NB4 (cell line): ENCODE measurements around the gene SMAD2.

Source experiments
- POLR2A ChIP-seq: IDR thresholded peaks from 2 replicates; pipeline ENCODE4 v1.6.1; 2011; ENCODE audit warnings: mild to moderate bottlenecking; ENCODE audit not compliant: insufficient read length; ENCODE audit errors: extremely low read depth
- TF ChIP-seq, protein P1 (sequence below): IDR thresholded peaks from one replicate; pipeline ENCODE4 v1.5.1; 2012; ENCODE audit warnings: low read depth, low read length

- TF ChIP-seq, protein P1, sequence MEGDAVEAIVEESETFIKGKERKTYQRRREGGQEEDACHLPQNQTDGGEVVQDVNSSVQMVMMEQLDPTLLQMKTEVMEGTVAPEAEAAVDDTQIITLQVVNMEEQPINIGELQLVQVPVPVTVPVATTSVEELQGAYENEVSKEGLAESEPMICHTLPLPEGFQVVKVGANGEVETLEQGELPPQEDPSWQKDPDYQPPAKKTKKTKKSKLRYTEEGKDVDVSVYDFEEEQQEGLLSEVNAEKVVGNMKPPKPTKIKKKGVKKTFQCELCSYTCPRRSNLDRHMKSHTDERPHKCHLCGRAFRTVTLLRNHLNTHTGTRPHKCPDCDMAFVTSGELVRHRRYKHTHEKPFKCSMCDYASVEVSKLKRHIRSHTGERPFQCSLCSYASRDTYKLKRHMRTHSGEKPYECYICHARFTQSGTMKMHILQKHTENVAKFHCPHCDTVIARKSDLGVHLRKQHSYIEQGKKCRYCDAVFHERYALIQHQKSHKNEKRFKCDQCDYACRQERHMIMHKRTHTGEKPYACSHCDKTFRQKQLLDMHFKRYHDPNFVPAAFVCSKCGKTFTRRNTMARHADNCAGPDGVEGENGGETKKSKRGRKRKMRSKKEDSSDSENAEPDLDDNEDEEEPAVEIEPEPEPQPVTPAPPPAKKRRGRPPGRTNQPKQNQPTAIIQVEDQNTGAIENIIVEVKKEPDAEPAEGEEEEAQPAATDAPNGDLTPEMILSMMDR: no peak
- TF ChIP-seq POLR2A: no peak
Measured at GRCh38 chr18:47795434-47795814, 135.0 kb downstream of the SMAD2 start.
